ENCODE results near the gene SLC6A9.

Gene SLC6A9

GRCh38 chr1:43965316-43965715 is 65.9 kb downstream of the SLC6A9 start:
- DNase-seq: no peak

GRCh38 chr1:43963890-43964289 is 67.4 kb downstream of the SLC6A9 start:
- no peak for DNase-seq

GRCh38 chr1:43963006-43963405 is 68.3 kb downstream of the SLC6A9 start:
- no peak for DNase-seq

GRCh38 chr1:43962324-43962723 is 68.9 kb downstream of the SLC6A9 start:
- DNase-seq: no peak

- no peak for DNase-seq
Observed at GRCh38 chr1:43961692-43962091, 69.6 kb downstream of the SLC6A9 start.

- no peak for DNase-seq
Observed at GRCh38 chr1:43960798-43961197, 70.5 kb downstream of the SLC6A9 start.

- DNase-seq: no peak
Observed at GRCh38 chr1:43958351-43959255, 72.7 kb downstream of the SLC6A9 start.

GRCh38 chr1:43957407-43958040 is 73.7 kb downstream of the SLC6A9 start:
- no peak for DNase-seq

GRCh38 chr1:43956234-43956633 is 75.0 kb downstream of the SLC6A9 start:
- DNase-seq: no peak

- DNase-seq: no peak
Observed at GRCh38 chr1:43954036-43954435, 77.2 kb downstream of the SLC6A9 start.

- DNase-seq: no peak
Observed at GRCh38 chr1:43953361-43953760, 77.9 kb downstream of the SLC6A9 start.

GRCh38 chr1:43952731-43953346 is 78.4 kb downstream of the SLC6A9 start:
- no peak for DNase-seq

- no peak for DNase-seq
Observed at GRCh38 chr1:43951021-43951985, 80.0 kb downstream of the SLC6A9 start.

- DNase-seq: no peak
Observed at GRCh38 chr1:43949678-43950077, 81.6 kb downstream of the SLC6A9 start.

GRCh38 chr1:43947874-43948437 is 83.3 kb downstream of the SLC6A9 start:
- DNase-seq: no peak

GRCh38 chr1:43947061-43947873 is 84.0 kb downstream of the SLC6A9 start:
- no peak for DNase-seq
